Effector CD4-positive, alpha-beta T cell (primary cell): ENCODE measurements around the gene GPR135.

Source experiments
- DNase-seq: peaks from one replicate; pipeline ENCODE4 v3.0.0-alpha.2; 2020
- total RNA-seq: gene quantifications from one replicate; lab custom pipeline; 2026; lab: John Stamatoyannopoulos, UW

The GPR135 gene
- total RNA-seq: 5.8 reads per million, percentile 22 among the genes with 10 or more reads in this experiment

- no peak for DNase-seq
These were observed at the start of gene GPR135 for GRCh38 chr14:59465316-59466135. TSS of gene GPR135 (minus strand) at chr14:59465380. CDS start at chr14:59465226, 154 bp downstream.

GRCh38 chr14:59511916-59512575 lies 46.9 kb upstream of the GPR135 start:
- no peak for DNase-seq

GRCh38 chr14:59510966-59511365 lies 45.8 kb upstream of the GPR135 start:
- no peak for DNase-seq

GRCh38 chr14:59510001-59510400 lies 44.8 kb upstream of the GPR135 start:
- DNase-seq: no peak

GRCh38 chr14:59509101-59509500 lies 43.9 kb upstream of the GPR135 start:
- DNase-seq: no peak

GRCh38 chr14:59507752-59508103 lies 42.5 kb upstream of the GPR135 start:
- no peak for DNase-seq

GRCh38 chr14:59507063-59507751 lies 42.0 kb upstream of the GPR135 start:
- DNase-seq: peak; percentile 33

- DNase-seq: no peak
These were observed 38.1 kb upstream of the GPR135 start for GRCh38 chr14:59503256-59503655.

GRCh38 chr14:59500732-59501131 lies 35.6 kb upstream of the GPR135 start:
- DNase-seq: no peak

GRCh38 chr14:59492384-59492783 lies 27.2 kb upstream of the GPR135 start:
- no peak for DNase-seq

- DNase-seq: no peak
These were observed 25.6 kb upstream of the GPR135 start for GRCh38 chr14:59490756-59491155.

- no peak for DNase-seq
These were observed 19.5 kb upstream of the GPR135 start for GRCh38 chr14:59484639-59485175.

GRCh38 chr14:59483819-59484638 lies 18.8 kb upstream of the GPR135 start, which contains the start of the genes JKAMP and L3HYPDH:
TSS of gene JKAMP (plus strand) at chr14:59484517. CDS start at chr14:59484590, 73 bp downstream.
TSS of gene L3HYPDH (minus strand) at chr14:59484408. CDS start at chr14:59484316, 92 bp downstream.
- DNase-seq: peak; percentile 98

- DNase-seq: peak; percentile 3
These were observed 18.2 kb upstream of the GPR135 start for GRCh38 chr14:59483363-59483762.

GRCh38 chr14:59482541-59483331 lies 17.6 kb upstream of the GPR135 start:
- DNase-seq: no peak

- no peak for DNase-seq
These were observed 16.8 kb upstream of the GPR135 start for GRCh38 chr14:59481871-59482540.

GRCh38 chr14:59481407-59481806 lies 16.2 kb upstream of the GPR135 start:
- no peak for DNase-seq

GRCh38 chr14:59480166-59480565 lies 15.0 kb upstream of the GPR135 start:
- no peak for DNase-seq

GRCh38 chr14:59478540-59478939 lies 13.4 kb upstream of the GPR135 start:
- DNase-seq: no peak

- DNase-seq: no peak
These were observed 10.5 kb upstream of the GPR135 start for GRCh38 chr14:59475709-59476108.

- DNase-seq: no peak
These were observed 9.0 kb upstream of the GPR135 start for GRCh38 chr14:59474172-59474571.
